PFSK-1 (cell line): ENCODE data around the gene GPR142.

Experiments used
- POLR2AphosphoS5 ChIP-seq: IDR thresholded peaks from 2 replicates; pipeline ENCODE4 v1.6.1; 2012; ENCODE audit warnings: low read depth, mild to moderate bottlenecking, control low read depth, low read length, moderate library complexity
- REST ChIP-seq, 2 experiments: IDR thresholded peaks; 2 replicates each; pipeline versions ENCODE4 v1.6.1 to v1.8.0; 2011 to 2012; ENCODE audit warnings: low read depth in 2 of 2, low read length in 2 of 2, control low read depth in 1 of 2, inconsistent platforms in 1 of 2, mild to moderate bottlenecking in 1 of 2, moderate library complexity in 1 of 2; ENCODE audit not compliant: insufficient read depth in 1 of 2
- TAF1 ChIP-seq: IDR thresholded peaks from 2 replicates; pipeline ENCODE4 v1.6.1; 2012; ENCODE audit warnings: low read length, control low read depth, borderline replicate concordance; ENCODE audit not compliant: insufficient read depth

GRCh38 chr17:74343526-74344284, 23.6 kb upstream of the GPR142 start:
- TF ChIP-seq TAF1 (no peak), POLR2AphosphoS5 (no peak), REST (IDR thresholded peaks at IDR 0.05; ENCODE audit: insufficient read depth in 1 of 2, low read depth in 2 of 2, low read length in 2 of 2) (no peak)
